H1 (cell line): Measurements from ENCODE around the gene ADAT3. TPM values are rescaled to one million over a fixed set of nuclear protein-coding genes. Genes with fewer than 3 reads are reported as not detected.

Experiments
- CTCF ChIA-PET: fragments of 300-600 bp; sonication (Branson Sonifier 250); formaldehyde crosslinking; loops from one replicate; lab custom pipeline; 2021; ENCODE audit not compliant: partially characterized antibody; lab: Charles Lee
- POLR2A ChIA-PET: fragments of 300-600 bp; sonication (Branson Sonifier 250); formaldehyde crosslinking; loops from one replicate; lab custom pipeline; 2021; ENCODE audit warnings: inconsistent platforms; ENCODE audit not compliant: partially characterized antibody; lab: Charles Lee
- DNase-seq, 2 experiments: peaks; one replicate each; pipeline versions ENCODE4 v3.0.0 to v3.0.0-alpha.2; 2010 to 2022; ENCODE audit warnings: low spot score in 2 of 2, low read depth in 1 of 2, mixed read lengths in 1 of 2
- FAIRE-seq: peaks from 2 replicates; lab custom pipeline; 2011; peaks lifted over from hg19 to GRCh38; lab: Jason Lieb, UNC
- H2AFZ ChIP-seq: 2 replicates; pipeline ENCODE4 v1.8.1; 2012; ENCODE audit warnings: low read length, inconsistent platforms
- H2AK5ac ChIP-seq: 2 replicates; pipeline ENCODE4 v1.6.1; 2013; ENCODE audit warnings: low read depth, low read length
- H2BK120ac ChIP-seq: replicated peaks from 2 replicates; pipeline ENCODE3; 2013; ENCODE audit warnings: low read depth, low read length, inconsistent platforms
- H2BK12ac ChIP-seq: 2 replicates; pipeline ENCODE4 v1.6.1; 2013; ENCODE audit warnings: low read depth, low read length
- H2BK15ac ChIP-seq: 2 replicates; pipeline ENCODE4 v1.6.1; 2013; ENCODE audit warnings: low read length
- H2BK20ac ChIP-seq: 2 replicates; pipeline ENCODE4 v1.6.1; 2013; ENCODE audit warnings: low read length
- H2BK5ac ChIP-seq: 2 replicates; pipeline ENCODE4 v1.6.1; 2013; ENCODE audit warnings: low read depth, low read length
- H3K14ac ChIP-seq: 2 replicates; pipeline ENCODE4 v1.6.1; 2013; ENCODE audit warnings: inconsistent platforms; ENCODE audit not compliant: insufficient read length
- H3K18ac ChIP-seq: 2 replicates; pipeline ENCODE4 v1.6.1; 2013; ENCODE audit warnings: low read length; ENCODE audit errors: extremely low read depth
- H3K23ac ChIP-seq: 2 replicates; pipeline ENCODE4 v1.6.1; 2013; ENCODE audit warnings: inconsistent platforms; ENCODE audit not compliant: insufficient read length
- H3K23me2 ChIP-seq: 2 replicates; pipeline ENCODE4 v1.6.1; 2013; ENCODE audit warnings: low read depth, low read length
- H3K27ac ChIP-seq: 2 replicates; pipeline ENCODE4 v1.6.1; 2011; ENCODE audit warnings: low read depth, low read length, inconsistent platforms
- H3K27me3 ChIP-seq, 4 experiments: replicated peaks in 1 of 4; 1 replicate in 1 of 4; 2 replicates in 3 of 4; pipeline versions ENCODE4 v1.6.1 to v1.8.1; 2011 to 2013; ENCODE audit warnings: low read length in 3 of 4, mild to moderate bottlenecking in 3 of 4, inconsistent platforms in 2 of 4, mixed read lengths in 2 of 4, moderate library complexity in 1 of 4; ENCODE audit not compliant: control insufficient read depth in 3 of 4, insufficient read depth in 3 of 4; ENCODE audit errors: extremely low read depth in 1 of 4
- H3K36me3 ChIP-seq, 4 experiments: 2 replicates each; pipeline versions ENCODE4 v1.6.1 to v1.8.1; 2011 to 2013; ENCODE audit warnings: mild to moderate bottlenecking in 4 of 4, low read length in 3 of 4, moderate library complexity in 2 of 4, control low read depth in 1 of 4, inconsistent platforms in 1 of 4; ENCODE audit not compliant: insufficient read depth in 4 of 4, control insufficient read depth in 2 of 4
- H3K4ac ChIP-seq: replicated peaks from 2 replicates; pipeline ENCODE3; 2013; ENCODE audit warnings: low read length, low read depth, mixed read lengths, inconsistent platforms; ENCODE audit not compliant: insufficient read length
- H3K4me1 ChIP-seq, 4 experiments: replicated peaks in 1 of 4; 1 replicate in 1 of 4; 2 replicates in 3 of 4; pipeline versions ENCODE4 v1.6.1 to v1.8.1; 2011 to 2013; ENCODE audit warnings: low read length in 3 of 4, inconsistent platforms in 2 of 4, mixed read lengths in 1 of 4; ENCODE audit not compliant: insufficient read depth in 4 of 4, control insufficient read depth in 3 of 4
- H3K4me2 ChIP-seq, 2 experiments: 2 replicates each; pipeline versions ENCODE4 v1.6.1 to v1.8.1; 2011 to 2013; ENCODE audit warnings: low read depth in 2 of 2, low read length in 2 of 2, control low read depth in 1 of 2, inconsistent platforms in 1 of 2, mild to moderate bottlenecking in 1 of 2; ENCODE audit not compliant: insufficient read depth in 1 of 2
- H3K4me3 ChIP-seq, 4 experiments: fragments of 200-600, 300-600 bp in 1 of 4; sonication (generic), shearing (Covaris generic), sonication (Bioruptor Twin) in 1 of 4; 2 replicates each; pipeline versions ENCODE4 v1.5.1 to v1.8.1; 2011 to 2016; ENCODE audit warnings: low read length in 4 of 4, low read depth in 3 of 4, control low read depth in 2 of 4, inconsistent platforms in 2 of 4, mild to moderate bottlenecking in 2 of 4, mixed read lengths in 1 of 4, moderate library complexity in 1 of 4; ENCODE audit not compliant: insufficient read depth in 2 of 4; ENCODE audit errors: extremely low read depth in 1 of 4
- H3K56ac ChIP-seq: replicated peaks from 2 replicates; pipeline ENCODE3; 2013; ENCODE audit warnings: low read depth, mild to moderate bottlenecking, mixed read lengths, low read length, inconsistent platforms; ENCODE audit not compliant: insufficient read length
- H3K79me1 ChIP-seq: 2 replicates; pipeline ENCODE4 v1.6.1; 2013; ENCODE audit warnings: low read depth, low read length, control low read depth
- H3K79me2 ChIP-seq, 2 experiments: 2 replicates each; pipeline versions ENCODE4 v1.6.1 to v1.8.1; 2012 to 2013; ENCODE audit warnings: low read length in 2 of 2, mild to moderate bottlenecking in 2 of 2, inconsistent platforms in 1 of 2; ENCODE audit not compliant: insufficient read depth in 2 of 2, control insufficient read depth in 1 of 2
- H3K9ac ChIP-seq, 4 experiments: replicated peaks in 1 of 4; 1 replicate in 1 of 4; 2 replicates in 3 of 4; pipeline versions ENCODE4 v1.6.1 to v1.8.1; 2011 to 2013; ENCODE audit warnings: low read depth in 3 of 4, low read length in 3 of 4, control low read depth in 2 of 4, mild to moderate bottlenecking in 2 of 4, moderate library complexity in 2 of 4, inconsistent platforms in 1 of 4; ENCODE audit errors: extremely low read depth in 1 of 4
- H3K9me3 ChIP-seq, 2 experiments: 2 replicates each; pipeline versions ENCODE4 v1.6.1 to v1.8.1; 2012 to 2013; ENCODE audit warnings: mild to moderate bottlenecking in 2 of 2, moderate library complexity in 2 of 2, control low read depth in 1 of 2, inconsistent platforms in 1 of 2, low read depth in 1 of 2, low read length in 1 of 2, mixed read lengths in 1 of 2; ENCODE audit not compliant: insufficient read depth in 2 of 2
- H4K20me1 ChIP-seq, 2 experiments: replicated peaks in 1 of 2; 2 replicates each; pipeline versions ENCODE3 to v1.8.1; 2011 to 2013; ENCODE audit warnings: inconsistent platforms in 2 of 2, low read length in 2 of 2, mild to moderate bottlenecking in 1 of 2; ENCODE audit not compliant: insufficient read depth in 2 of 2, control insufficient read depth in 1 of 2
- H4K5ac ChIP-seq: 2 replicates; pipeline ENCODE4 v1.6.1; 2013; ENCODE audit warnings: low read length, low read depth, mixed read lengths, inconsistent platforms; ENCODE audit not compliant: insufficient read length
- H4K8ac ChIP-seq: 2 replicates; pipeline ENCODE4 v1.8.0; 2013; ENCODE audit warnings: mild to moderate bottlenecking, moderate library complexity, low read length, inconsistent platforms; ENCODE audit not compliant: insufficient read depth; ENCODE audit errors: extremely low read depth
- H4K91ac ChIP-seq: replicated peaks from 2 replicates; pipeline ENCODE3; 2013; ENCODE audit warnings: low read length, mixed read lengths, inconsistent platforms; ENCODE audit not compliant: insufficient read length
- ASH2L ChIP-seq: fragments of 200-600, 300-600 bp; sonication (generic); IDR thresholded peaks from one replicate; pipeline ENCODE4 v1.7.1; 2017; ENCODE audit warnings: low read length
- BRCA1 ChIP-seq: IDR thresholded peaks from 2 replicates; pipeline ENCODE4 v1.6.1; 2012; ENCODE audit warnings: low read depth, low read length, improper control_type of control experiment
- EGR1 ChIP-seq: IDR thresholded peaks from 2 replicates; pipeline ENCODE4 v1.6.1; 2011; ENCODE audit warnings: low read depth, low read length, borderline replicate concordance
- FOSL1 ChIP-seq: IDR thresholded peaks from 2 replicates; pipeline ENCODE4 v1.6.1; 2011; ENCODE audit warnings: mild to moderate bottlenecking, low read depth, low read length, moderate library complexity; ENCODE audit not compliant: insufficient read depth
- JUN ChIP-seq: IDR thresholded peaks from 2 replicates; pipeline ENCODE4 v1.6.1; 2011; ENCODE audit warnings: low read depth, mild to moderate bottlenecking, improper control_type of control experiment, low read length
- KDM4A ChIP-seq: IDR thresholded peaks from one replicate; pipeline ENCODE4 v1.7.1; 2012; ENCODE audit warnings: low read depth, mild to moderate bottlenecking, moderate library complexity, low read length, inconsistent platforms; ENCODE audit not compliant: severe bottlenecking
- RFX5 ChIP-seq: IDR thresholded peaks from 2 replicates; pipeline ENCODE4 v1.6.1; 2011; ENCODE audit warnings: low read depth, low read length, improper control_type of control experiment, borderline replicate concordance
- SP1 ChIP-seq: IDR thresholded peaks from 2 replicates; pipeline ENCODE4 v1.6.1; 2011; ENCODE audit warnings: low read depth, low read length
- SP2 ChIP-seq: IDR thresholded peaks from 2 replicates; pipeline ENCODE4 v1.6.1; 2012; ENCODE audit warnings: mild to moderate bottlenecking, low read length, inconsistent platforms
- SRF ChIP-seq: IDR thresholded peaks from 2 replicates; pipeline ENCODE4 v1.6.1; 2011; ENCODE audit warnings: mild to moderate bottlenecking, low read depth, low read length, moderate library complexity
- TBP ChIP-seq: IDR thresholded peaks from 2 replicates; pipeline ENCODE4 v1.6.1; 2011; ENCODE audit warnings: low read depth, low read length, improper control_type of control experiment
- ZNF274 ChIP-seq: IDR thresholded peaks from 2 replicates; pipeline ENCODE4 v1.7.0; 2012; ENCODE audit warnings: low read length, borderline replicate concordance; ENCODE audit errors: extremely low read depth
- WGBS, 2 experiments: shearing (Covaris generic) in 1 of 2; methylation state at CpG; one replicate each; pipeline versions ENCODE4 v1.1.6 to v1.1.7; 2013 to 2015; ENCODE audit warnings: low lambda C conversion rate in 2 of 2, mixed read lengths in 2 of 2, inconsistent platforms in 1 of 2, low coverage in 1 of 2, missing lambda C conversion rate in 1 of 2; ENCODE audit not compliant: insufficient replicate concordance in 2 of 2, insufficient coverage in 1 of 2, insufficient read length in 1 of 2; ENCODE audit errors: extremely low coverage in 1 of 2, missing lambda C conversion rate in 1 of 2; 5-methylcytosine and 5-hydroxymethylcytosine counted together
- polyA plus RNA-seq, 7 experiments: library from polyadenylated mRNA; depleted of rRNA in 3 of 7; stranded (reverse) in 5 of 7; unstranded in 2 of 7; fragments of >200 nt in 5 of 7; fragments of 200-250 nt in 2 of 7; gene quantifications; 1 replicate in 5 of 7; 2 replicates in 1 of 7; 4 replicates in 1 of 7; pipeline versions ENCODE4 v1.2.1 to v1.2.3, GENCODE V29; 2011 to 2013; ENCODE audit warnings: missing spikeins in 2 of 7, mixed read lengths in 2 of 7
- total RNA-seq: library from RNA; stranded (reverse); fragmentation: NEBNext Ultra II Directional; extraction: Animal tissue kit (Norgen Biotek cat#: 25700); gene quantifications from 2 replicates; pipeline ENCODE4 v1.2.1, GENCODE V29; 2021

The ADAT3 gene
- total and polyA plus RNA-seq, 2 of the 8 experiments (the other 6 are each of a cell fraction or from before 2014, with no cell fraction given), result 5.4 to 10.8 TPM

DNA sequence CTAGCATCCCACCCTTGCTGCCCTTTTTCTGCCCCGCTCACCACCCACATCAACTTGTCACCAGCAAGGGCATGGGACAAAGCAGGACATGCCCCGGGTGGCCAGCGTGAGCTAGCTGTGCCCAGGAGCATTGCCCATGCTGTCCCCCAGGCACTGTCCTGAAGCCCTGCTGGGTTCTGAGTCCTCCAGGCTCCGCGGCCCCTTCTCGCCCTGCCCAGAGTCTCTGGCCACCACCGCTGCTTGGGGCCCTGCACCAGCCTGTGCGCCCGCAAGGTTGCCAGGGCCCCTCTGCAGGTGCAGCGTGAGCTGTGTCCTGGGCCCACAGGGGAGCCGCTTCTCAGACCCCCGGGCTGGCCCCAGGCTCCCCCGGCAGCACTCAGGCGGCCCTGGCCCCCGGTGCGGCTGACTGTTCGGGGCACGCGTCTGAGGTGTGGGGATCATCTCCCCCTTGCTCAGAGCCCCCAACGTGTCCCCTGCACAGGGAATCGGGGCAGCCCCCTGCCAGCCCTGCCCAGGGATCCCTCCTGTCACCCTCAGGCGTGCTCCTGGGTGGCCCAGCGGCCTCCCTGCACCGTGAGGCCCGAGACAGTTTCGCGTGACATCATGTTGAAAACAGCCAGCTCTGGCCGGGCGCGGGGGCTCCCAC, 39.8 kb downstream of the ADAT3 start:
- no peak overlapping the region for H2BK120ac ChIP-seq
- no peaks in the 10 kb centered on the region for H3K27me3 ChIP-seq
- H3K4me2 ChIP-seq, result no peak overlapping the region
- peaks cover 39 to 46% of the 10 kb centered on the region in 2 experiments for H4K20me1 ChIP-seq
- H3K9ac ChIP-seq, result no peak overlapping the region
- FAIRE-seq (no peak), DNase-seq (no peak)
- no peak overlapping the region for H3K23ac ChIP-seq
- H2BK5ac ChIP-seq, result peak overlapping the region; percentile 60; the same call in 1 of the 2 replicates
- no peak overlapping the region for H2BK12ac ChIP-seq
- H2BK20ac ChIP-seq, result no peak overlapping the region
- no peak overlapping the region for H3K14ac ChIP-seq
- peaks cover 19% of the 10 kb centered on the region for H3K79me1 ChIP-seq
- no peak overlapping the region for H3K56ac ChIP-seq
- H3K18ac ChIP-seq, result no peak overlapping the region
- H2AFZ ChIP-seq, result no peak overlapping the region
- H3K4me3 ChIP-seq, result no peak overlapping the region
- ChIA-PET POLR2A (interaction anchor here (0.6 to 3.4 kb wide), 8 partner anchors 8 to 144 kb away, joined by 3 to 13 read pairs (median 3); no protein-coding TSS in a partner anchor), CTCF (interaction anchor here (0.7 to 3.6 kb wide), 26 partner anchors 9 to 883 kb away, joined by 3 to 23 read pairs (median 5); no protein-coding TSS in a partner anchor)
- peaks cover 60 to 76% of the 10 kb centered on the region in 2 experiments for H3K79me2 ChIP-seq
- peaks cover 0 to 23% (median 11%) of the 10 kb centered on the region in 4 experiments; a peak in 6 of 7 replicates for H3K4me1 ChIP-seq
- TF ChIP-seq BRCA1 (no peak), ASH2L (no peak), SRF (no peak), SP2 (no peak), KDM4A (no peak), TBP (no peak), ZNF274 (no peak), JUN (no peak), RFX5 (no peak), EGR1 (no peak), SP1 (no peak), FOSL1 (no peak)
- no peak overlapping the region for H3K27ac ChIP-seq
- no peaks in the 10 kb centered on the region for H3K36me3 ChIP-seq
- 93% methylated on average over 26 of the region's 30 CpGs; no CpG with 5 or more reads in 1 of the 2 experiments for WGBS, 2 experiments
- H3K9me3 ChIP-seq, result no peaks in the 10 kb centered on the region
- no peak overlapping the region for H2BK15ac ChIP-seq
- H3K23me2 ChIP-seq, result peaks cover 15% of the 10 kb centered on the region; the same call in 1 of the 2 replicates
- no peak overlapping the region for H4K5ac ChIP-seq
- no peak overlapping the region for H4K8ac ChIP-seq
- H4K91ac ChIP-seq, result no peak overlapping the region
- no peak overlapping the region; the same call in 1 of the 2 replicates for H2AK5ac ChIP-seq
- H3K4ac ChIP-seq, result no peak overlapping the region
